ENCODE measurements around the gene ZHX3. TPM values are rescaled to one million over a fixed set of nuclear protein-coding genes. Genes with fewer than 3 reads are reported as not detected.

ZHX3 gene
- polyA plus RNA-seq, 4 donors, result 19.8 to 28.1 (median 21.9) TPM

DNA sequence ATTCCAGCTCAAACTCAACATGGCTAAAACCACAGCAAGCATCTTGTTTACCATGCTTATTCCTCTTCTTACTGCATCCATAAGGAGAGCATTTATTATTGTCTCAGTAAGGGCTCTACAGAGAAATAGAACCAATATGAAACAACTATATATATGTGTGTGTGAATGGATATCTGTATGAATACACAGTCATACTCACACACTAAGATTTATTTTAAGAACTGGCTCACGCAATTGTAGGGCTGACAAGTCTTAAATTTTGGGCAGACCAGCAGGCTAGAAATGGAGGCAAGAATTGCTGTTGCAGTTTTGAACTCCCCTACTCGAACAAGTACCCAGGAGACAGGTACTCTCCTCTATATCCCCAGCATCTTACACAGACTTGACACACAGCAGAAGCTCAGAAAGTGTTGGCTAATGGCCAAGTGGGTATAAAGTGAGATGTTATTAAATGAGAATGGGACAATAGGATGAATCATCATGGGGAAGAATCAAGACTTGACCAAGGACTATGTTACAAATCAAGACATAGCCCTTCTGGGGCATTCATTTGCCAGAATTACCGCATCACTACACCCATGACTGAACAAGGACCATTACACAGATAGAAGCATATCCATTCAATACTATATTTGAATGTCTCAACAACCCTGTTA, 13.0 kb downstream of the ZHX3 start:
- no peak for DNase-seq (ENCODE audit: low read depth in 4 of 4, low spot score in 2 of 4)

DNA sequence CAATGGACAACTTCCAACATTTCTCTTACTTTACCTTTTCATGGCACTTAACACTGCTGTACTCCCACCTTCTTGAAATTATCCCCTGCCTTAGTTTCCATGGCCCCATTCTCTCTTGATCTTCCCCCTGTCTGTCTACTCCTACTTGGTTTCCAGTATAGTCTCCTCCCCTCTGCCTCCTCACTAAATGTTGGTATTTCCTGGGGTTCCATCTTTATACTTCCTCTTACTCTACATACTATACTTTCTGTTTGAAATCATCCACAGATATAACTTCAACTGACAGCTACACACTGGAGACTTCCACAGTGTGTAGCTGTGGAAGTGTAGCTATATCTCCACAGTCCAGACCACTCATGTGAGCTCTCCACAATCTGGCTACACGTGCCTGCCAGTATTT, 13.5 kb downstream of the ZHX3 start:
- no peak for DNase-seq (ENCODE audit: low read depth in 4 of 4, low spot score in 2 of 4)

DNA sequence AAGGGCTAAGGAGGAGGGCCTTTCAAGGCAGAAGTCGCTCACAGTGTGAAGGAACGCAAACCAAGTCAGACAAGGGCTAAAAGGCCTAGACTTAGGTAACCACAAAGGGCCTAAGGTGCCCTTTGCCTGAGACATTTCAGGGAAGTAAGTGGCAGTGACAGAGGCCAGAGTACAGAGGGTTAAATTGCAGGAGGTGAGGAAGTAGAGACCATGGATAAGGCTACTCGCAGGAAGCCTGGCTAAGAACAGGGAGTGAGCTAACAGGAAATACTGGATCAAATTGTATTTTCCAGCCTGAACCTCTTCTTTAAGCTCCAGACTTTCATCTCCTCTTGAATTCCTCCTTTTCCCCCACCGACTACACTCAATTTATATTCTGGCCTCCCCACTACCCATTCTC, 16.6 kb downstream of the ZHX3 start:
- no peak for DNase-seq (ENCODE audit: low read depth in 4 of 4, low spot score in 2 of 4)

DNA sequence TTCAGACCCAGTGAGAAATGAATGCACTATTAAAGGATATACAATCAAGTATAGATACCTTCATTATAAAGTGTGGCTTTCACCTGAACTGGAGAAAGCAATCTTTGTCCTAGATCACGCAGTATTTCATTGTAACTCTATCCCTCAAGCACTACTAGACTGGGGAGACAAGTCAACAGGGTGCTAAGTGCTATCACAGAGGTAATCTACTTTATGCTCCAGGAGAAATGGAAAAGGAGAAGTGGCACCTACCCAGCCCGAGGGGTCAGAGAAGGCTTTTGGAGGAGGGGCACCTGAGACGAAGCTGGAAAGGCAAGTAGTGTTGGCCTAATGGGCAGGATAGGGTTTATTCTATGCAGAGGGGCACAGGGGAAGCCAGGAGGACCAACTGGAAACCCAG, 17.1 kb downstream of the ZHX3 start:
- DNase-seq (ENCODE audit: low read depth in 4 of 4, low spot score in 2 of 4), result no peak

DNA sequence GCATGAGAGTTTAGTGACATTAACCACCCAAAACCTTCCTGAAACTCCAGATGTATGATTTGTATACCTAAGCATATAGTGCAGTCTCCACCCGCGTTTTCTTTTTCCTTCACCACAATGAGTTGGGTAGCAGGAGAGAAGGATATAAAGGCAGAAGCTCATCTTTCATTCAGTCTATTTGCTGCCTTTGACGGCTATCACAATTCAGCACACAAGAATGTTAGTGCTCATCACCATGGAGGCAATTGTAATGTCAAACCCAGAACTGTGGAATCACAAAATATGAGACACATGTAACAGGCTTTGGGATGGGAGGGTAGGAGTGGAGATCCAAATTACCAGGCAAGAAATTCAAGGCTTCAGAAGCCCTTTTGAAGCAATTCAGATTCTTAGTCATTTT, 17.6 kb downstream of the ZHX3 start:
- DNase-seq (ENCODE audit: low read depth in 4 of 4, low spot score in 2 of 4), result no peak

DNA sequence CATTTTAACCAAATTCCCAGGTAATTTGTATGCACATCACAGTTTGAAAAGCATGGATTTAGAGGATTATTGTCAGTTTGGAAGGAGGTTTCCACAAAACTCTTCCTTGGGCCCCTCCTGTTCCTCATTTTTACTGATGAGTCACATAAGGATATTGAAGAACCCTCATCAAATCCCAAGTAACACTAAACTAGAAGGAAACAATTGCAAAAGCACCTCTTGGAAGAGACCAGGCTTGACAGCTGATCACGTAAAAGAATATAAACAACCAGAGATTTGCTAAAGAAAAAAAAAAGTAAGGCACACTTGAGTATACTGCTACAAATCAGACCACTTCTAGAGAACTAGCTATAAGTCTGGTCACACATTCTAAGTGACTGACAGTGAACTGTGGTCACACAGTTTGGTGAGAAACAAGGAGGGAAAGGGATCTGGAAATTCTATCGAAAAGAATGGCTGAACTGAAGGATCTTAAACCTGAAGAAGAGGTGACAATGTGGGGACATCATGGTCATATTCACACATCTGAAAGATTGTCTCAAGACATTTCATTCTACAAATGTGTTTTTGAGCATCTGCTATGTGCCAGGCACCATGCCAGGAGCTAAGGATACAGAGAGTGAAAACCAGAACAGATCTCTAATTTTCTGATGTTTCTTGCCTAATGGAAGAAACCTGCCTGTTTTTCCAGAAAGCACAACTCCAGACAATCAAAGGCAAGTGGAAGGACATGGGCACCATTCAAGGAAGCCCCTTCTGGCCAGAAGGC, 24.1 kb downstream of the ZHX3 start:
- no peak for DNase-seq (ENCODE audit: low read depth in 4 of 4, low spot score in 2 of 4)

DNA sequence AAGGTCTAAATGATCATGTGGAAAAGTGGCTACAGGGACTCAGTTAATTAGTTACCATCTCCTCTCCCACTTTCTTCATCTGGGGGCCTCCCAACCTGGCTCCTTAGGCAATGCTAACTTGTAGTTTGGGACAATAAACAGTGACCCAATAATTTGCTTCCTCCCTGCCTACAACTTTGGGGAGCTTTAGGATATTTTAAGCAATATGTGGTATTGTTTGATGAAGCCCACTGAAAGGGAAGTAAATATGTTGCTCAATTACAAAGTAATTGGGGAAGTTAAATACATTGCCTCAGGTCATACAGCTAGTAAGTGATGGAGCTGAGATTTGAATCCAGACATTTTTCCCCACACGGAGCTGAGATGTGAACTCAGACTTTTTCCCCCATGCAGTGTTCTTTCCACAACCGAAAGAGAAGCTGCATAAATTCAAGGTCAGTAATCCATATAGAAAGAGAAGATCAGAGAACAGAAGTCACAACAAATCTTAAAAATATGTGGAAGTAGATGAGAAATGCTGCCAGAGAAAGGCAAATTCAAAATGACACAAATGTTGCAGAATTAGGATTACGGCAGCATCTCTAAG, 26.6 kb downstream of the ZHX3 start:
- no peak for DNase-seq (ENCODE audit: low read depth in 4 of 4, low spot score in 2 of 4)

DNA sequence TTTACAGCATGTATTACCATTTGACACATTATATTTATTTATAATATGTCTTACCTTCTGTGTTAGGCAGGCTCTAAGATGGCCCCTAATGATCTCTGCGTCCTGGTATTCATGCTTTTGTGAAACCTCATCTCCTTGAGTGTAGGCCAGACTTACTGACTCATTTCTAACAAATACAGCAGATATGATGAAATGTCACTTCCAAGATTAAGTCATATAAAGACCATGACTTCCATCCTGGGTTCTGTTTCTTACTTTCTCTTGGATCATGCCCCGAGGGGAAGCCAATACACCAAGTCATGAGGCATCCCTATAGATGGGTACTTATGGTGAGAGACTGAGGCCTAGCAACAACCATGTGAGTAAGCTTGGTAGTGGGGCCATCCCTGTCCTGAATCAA, 30.2 kb downstream of the ZHX3 start:
- DNase-seq (ENCODE audit: low read depth in 4 of 4, low spot score in 2 of 4), result no peak

DNA sequence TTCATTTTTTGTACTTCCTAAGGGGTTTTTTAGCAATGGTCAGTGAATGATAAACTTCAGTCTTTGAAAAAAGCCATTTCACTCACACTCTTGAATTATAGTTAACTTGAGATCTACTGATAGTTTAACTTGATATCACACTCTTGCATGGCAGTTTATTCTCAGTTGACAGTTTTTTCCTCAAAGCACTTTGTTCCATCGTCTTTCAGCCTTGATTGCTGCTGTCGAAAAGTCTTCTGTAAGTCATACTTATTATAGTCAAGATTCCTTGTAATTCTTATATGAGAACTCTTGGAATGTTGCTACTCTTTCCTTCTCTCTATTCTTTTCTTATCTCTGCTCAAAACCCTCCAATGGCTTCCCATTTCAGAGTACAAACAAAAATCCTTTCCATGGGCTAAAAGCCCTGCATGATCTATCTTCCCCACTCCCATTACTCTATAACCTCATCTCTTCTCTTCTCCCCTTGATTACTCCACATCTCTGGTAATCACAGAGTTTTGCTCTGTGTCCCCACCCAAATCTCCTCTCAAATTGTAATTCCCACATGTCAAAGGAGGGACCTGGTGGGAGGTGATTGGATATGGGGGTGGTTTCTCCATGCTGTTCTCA, 31.2 kb downstream of the ZHX3 start:
- no peak for DNase-seq (ENCODE audit: low read depth in 4 of 4, low spot score in 2 of 4)

DNA sequence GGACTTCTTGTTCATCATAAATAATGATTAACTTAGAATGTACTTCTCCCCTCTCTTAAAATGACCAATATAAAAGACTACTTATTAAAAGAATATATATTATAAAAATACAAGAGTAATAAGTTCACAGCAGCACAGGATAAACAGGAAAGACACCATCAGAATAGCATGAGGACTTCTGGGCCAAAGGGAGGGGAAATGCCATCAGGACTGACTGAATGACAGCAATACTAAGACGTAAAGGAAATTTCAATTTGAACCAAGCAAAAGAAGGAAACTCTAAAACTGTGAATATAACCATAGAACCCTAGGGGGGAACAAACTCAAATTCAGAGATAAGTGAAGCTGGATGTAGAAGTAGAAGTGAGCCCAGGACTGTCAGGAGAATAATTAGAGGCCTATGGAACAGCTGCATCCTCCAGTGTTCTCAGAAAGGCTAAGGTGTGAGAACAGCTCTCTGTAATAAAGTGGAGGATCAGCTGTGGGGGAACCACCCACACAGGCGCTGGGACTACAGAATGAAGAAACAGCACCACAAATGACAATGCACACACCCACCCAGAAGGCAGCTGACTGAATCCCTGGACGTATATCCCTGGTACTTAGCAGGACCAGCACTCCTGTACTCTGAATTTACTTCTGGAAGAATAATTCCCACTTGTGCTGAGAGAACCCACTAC, 37.8 kb downstream of the ZHX3 start:
- DNase-seq (ENCODE audit: low read depth in 4 of 4, low spot score in 2 of 4), result no peak

DNA sequence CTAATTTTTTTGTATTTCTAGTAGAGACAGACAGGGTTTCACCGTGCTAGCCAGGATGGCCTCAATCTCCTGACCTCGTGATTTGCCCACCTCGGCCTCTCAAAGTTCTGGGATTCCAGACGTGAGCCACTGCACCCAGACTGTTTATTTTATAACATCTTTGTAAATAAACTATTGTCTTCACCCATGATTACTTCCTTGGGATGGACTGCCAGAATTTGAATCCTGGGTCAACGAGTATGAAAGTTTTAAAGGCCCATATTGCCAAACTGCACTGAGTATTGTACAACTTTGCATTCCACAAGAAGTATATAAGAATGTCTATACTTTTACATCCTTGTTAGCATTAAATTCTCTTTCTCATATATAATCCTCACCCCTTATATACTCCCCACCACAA, 38.6 kb downstream of the ZHX3 start:
- no peak for DNase-seq (ENCODE audit: low read depth in 4 of 4, low spot score in 2 of 4)

DNA sequence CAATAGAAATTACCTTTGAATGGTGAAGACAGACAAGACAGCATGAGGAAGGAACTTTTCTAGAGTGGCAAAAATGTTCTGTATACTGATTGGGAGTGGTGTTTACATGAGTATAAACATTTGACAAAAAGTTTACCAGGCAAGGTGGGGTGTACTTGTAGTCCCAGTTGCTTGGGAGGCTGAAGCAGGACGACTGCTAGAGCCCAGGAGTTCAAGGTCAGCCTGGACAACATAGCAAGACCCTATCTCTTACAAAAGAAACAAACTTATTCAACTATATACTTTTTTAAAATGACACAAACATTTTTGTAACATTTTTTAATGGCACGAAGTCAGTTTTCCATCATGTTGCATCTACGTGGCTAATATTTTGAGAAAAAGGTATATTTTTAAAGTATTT, 40.5 kb downstream of the ZHX3 start:
- DNase-seq (ENCODE audit: low read depth in 4 of 4, low spot score in 2 of 4), result no peak

DNA sequence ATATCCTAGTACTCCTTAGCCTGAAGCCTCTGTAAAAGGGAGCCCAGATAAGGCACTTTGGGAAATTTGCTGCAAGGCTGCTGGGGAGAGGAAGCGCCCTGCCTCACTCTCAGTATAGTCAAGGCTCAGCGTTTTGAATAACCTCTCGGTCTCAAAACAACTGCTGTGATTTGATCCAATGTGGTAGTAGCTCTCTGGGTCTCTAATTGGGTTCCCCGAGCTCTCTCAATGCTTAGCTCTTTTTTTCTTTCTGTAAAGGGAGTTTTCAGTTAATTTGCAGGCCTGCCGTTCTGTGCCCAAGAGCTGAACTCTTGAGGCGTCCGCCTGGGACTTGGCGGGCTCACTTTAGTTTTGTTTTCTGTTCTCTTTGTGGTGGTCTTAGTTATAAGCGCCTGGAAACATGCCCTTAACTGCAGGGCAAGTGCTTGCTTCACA, 41.2 kb downstream of the ZHX3 start:
- no peak for DNase-seq (ENCODE audit: low read depth in 4 of 4, low spot score in 2 of 4)

DNA sequence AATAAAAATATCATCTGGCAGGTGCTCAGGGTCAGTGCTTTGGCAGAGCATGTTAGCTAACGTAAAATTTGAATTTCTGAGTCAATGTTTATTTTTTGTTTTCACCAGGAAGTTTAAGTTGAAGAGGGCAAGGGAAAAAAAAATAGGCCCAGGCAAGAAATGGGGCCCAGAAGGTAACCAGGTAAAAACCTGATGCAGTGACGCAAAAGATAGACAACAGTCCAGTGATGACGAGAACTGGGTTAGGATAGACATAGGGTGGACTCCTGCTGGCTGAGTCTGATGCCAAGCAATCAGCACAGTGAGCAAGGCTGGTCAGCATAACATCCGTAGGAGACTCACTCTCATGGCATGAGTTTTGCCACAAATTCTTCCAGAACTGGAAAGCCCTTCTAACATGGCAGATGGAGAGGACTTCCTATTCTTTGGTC, 42.2 kb downstream of the ZHX3 start:
- no peak for DNase-seq (ENCODE audit: low read depth in 4 of 4, low spot score in 2 of 4)

DNA sequence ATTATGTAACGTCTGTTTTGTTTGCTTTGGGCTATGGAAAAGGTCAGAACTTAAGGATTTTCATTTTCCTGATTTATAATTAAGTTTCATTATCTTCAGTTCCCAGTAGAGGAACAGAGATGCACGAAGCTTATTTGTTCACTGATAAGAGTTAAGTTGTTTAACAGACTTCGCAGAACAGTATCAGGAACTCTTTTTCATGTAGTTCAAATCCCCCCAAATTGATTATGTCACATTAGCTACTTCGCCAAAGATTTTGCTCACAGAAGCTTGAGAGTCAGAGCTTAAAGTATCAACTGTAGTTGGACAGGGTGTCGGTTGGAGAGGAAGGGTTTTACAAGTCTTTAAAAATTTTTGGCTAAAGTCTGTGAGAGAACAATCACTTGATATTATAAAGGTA, 43.4 kb downstream of the ZHX3 start:
- DNase-seq (ENCODE audit: low read depth in 4 of 4, low spot score in 2 of 4), result no peak

DNA sequence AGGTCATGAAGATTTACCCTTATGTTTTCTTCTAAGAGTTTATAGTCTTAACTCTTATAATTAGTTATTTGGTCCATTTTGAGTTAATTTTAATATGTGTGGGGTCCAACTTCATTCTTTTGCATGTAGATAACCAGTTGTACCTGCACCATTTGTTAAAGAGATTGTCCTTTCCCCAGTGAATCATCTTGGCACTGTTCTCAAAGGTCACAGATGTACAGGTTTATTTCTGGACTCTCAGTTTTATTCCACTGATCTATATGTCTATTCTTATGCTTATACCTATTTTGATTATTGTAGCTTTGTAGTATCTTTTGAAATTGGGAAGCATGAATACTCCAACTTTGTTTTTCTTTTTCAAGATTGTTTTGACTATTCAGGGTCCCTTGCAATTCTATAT, 44.1 kb downstream of the ZHX3 start:
- no peak for DNase-seq (ENCODE audit: low read depth in 4 of 4, low spot score in 2 of 4)

DNA sequence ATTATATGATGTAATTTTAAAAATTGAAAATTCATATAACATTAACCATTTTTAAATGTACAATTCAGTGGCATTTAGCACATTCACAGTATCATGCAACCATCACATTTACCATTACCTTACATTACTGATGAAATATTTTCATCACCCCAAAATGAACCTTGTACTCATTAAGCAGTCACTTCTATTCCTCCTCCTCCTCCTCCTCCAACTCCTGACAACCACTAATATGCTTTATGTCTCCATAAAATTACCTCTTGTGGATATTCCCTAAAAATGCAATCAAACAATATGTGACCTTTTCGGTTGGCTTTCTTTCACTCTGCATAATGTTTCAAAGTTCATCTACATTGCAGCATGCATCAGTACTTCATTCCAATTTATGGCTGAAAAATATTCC, 45.2 kb downstream of the ZHX3 start:
- DNase-seq (ENCODE audit: low read depth in 4 of 4, low spot score in 2 of 4), result no peak

DNA sequence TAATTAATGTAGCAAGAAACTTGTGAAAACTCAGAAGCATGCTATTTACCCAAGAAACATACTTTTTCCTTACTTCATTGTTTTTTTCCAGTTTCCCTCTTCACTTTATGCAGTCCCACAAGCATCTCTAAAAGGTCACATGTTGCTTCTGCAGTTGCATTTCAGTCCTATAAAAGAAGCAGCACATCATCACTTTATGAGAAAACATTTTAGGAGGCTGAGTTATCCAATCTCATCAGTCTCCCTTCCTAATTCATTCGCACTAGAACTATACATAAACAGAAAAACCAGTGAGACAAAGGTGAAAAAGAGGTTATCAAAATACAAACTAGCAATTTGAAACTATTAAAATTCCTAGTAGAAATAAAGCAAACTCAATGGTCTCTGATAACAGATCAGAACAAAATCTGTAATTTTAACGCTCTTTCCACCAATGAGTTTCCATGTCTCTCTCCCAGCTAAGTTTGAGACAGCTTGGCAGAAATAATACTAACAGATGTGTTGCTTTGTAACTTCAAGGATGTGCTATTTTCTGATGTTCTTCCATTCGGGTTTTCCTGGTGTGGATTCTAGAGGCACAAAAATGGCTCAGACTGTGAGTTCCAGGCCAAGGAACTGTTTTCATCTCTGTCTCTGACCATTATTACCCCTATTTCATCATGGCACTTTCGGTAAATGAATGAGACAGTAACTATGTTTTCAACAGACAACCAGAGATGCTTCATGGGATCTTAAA, 48.4 kb downstream of the ZHX3 start:
- DNase-seq (ENCODE audit: low read depth in 4 of 4, low spot score in 2 of 4), result no peak

DNA sequence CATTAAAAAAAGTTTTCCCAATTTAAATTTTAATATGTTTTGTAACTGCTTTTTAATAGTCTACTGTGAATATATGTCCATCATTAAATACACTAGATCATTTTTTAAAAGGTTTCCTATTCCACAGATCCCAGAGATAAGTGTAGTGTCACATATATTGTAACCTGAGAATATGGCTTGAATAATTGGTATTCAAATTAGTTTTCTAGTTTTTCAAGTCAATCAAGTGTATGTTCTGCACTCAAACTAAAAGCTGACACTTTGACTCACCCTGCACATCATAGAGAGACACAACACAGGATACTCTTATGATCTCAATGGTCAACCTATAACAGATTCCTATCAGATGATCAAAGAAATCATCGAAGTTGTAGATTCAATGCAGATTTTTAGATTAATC, 49.1 kb downstream of the ZHX3 start:
- no peak for DNase-seq (ENCODE audit: low read depth in 4 of 4, low spot score in 2 of 4)

DNA sequence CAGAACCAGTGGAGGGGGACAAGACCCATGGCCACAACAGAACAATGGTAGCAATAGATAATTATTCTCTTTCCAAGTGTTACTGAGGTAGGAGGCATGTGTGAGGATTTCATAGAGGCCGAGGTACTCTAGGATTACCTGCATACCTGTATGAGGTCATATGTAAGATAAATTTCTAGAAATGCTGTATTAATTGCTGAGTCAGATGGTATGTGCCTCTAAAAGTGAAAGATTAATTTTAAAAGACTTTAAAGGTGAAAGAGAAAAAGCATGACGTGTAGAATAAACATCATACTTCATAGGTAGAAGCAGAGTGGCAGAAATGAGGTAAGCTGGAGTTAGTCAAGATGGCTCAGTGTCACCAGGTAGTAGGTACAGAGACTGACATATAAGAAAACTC, 51.6 kb downstream of the ZHX3 start:
- DNase-seq (ENCODE audit: low read depth in 4 of 4, low spot score in 2 of 4), result no peak

Data from left renal cortex interstitium (tissue), 4 donors.